IMR-90 (cell line): ENCODE measurements around the gene WDR27. TPM values are rescaled to one million over a fixed set of nuclear protein-coding genes. Genes with fewer than 3 reads are reported as not detected.

Experiments
- CEBPB ChIP-seq: IDR thresholded peaks from 2 replicates; pipeline ENCODE4 v1.6.1; 2012; ENCODE audit warnings: low read depth, low read length, improper control_type of control experiment
- MAZ ChIP-seq: IDR thresholded peaks from 2 replicates; pipeline ENCODE4 v1.6.1; 2012; ENCODE audit warnings: low read depth, mild to moderate bottlenecking, low read length, improper control_type of control experiment, moderate library complexity, borderline replicate concordance
- POLR2A ChIP-seq: IDR thresholded peaks from 2 replicates; pipeline ENCODE4 v1.6.1; 2012; ENCODE audit warnings: mild to moderate bottlenecking, low read depth, low read length
- USF2 ChIP-seq: fragments of 150-350 bp; IDR thresholded peaks from 2 replicates; pipeline ENCODE4 v1.6.1; 2017; ENCODE audit warnings: mild to moderate bottlenecking, antibody characterized with exemption, low read length, low read depth
- polyA plus RNA-seq, 3 experiments: library from polyadenylated mRNA; depleted of rRNA; stranded (reverse); fragments of >200 nt; gene quantifications; 2 replicates each; pipeline ENCODE4 v1.2.3, GENCODE V29; 2012; ENCODE audit warnings: low replicate concordance in 1 of 3
- total RNA-seq: library from RNA; depleted of rRNA; stranded (reverse); fragments of >200 nt; gene quantifications from 2 replicates; pipeline ENCODE4 v1.2.3, GENCODE V29; 2012

The WDR27 gene
- total and polyA plus RNA-seq, 2 of the 4 experiments (the other 2 are of a cell fraction), result 7.0 to 18.5 TPM

GRCh38 chr6:169725125-169726048 is 23.6 kb upstream of the WDR27 start (continued):
- TF ChIP-seq USF2 (peak; percentile 60), CEBPB (peak; percentile 81), POLR2A (peak; percentile 92), MAZ (no peak)
